Fibroblast of gingiva (primary cell): ENCODE measurements around the gene GATAD2A.

Source experiments
- DNase-seq: peaks from one replicate; pipeline ENCODE4 v3.0.0-alpha.2; 2011; ENCODE audit warnings: low read depth

The GATAD2A gene

GRCh38 chr19:19513682-19514081 is 108.2 kb downstream of the GATAD2A start:
- no peak for DNase-seq

- peak; percentile 28 for DNase-seq
Measured at GRCh38 chr19:19514215-19514657, 108.8 kb downstream of the GATAD2A start.

- no peak for DNase-seq
Measured at GRCh38 chr19:19514881-19515641, 109.6 kb downstream of the GATAD2A start, which contains the start of gene TSSK6. Gene TSSK6, minus strand, starts transcription at chr19:19515548. Its CDS starts 121 bp downstream, at chr19:19515427.

GRCh38 chr19:19515642-19516519 is 110.4 kb downstream of the GATAD2A start, which contains the start of gene NDUFA13:
Gene NDUFA13, plus strand, starts transcription at chr19:19516225. Its CDS starts 14 bp downstream, at chr19:19516239.
- DNase-seq = peak; percentile 90

- DNase-seq = no peak
Measured at GRCh38 chr19:19517235-19517619, 111.8 kb downstream of the GATAD2A start.

GRCh38 chr19:19520989-19521388 is 115.5 kb downstream of the GATAD2A start:
- DNase-seq = no peak

GRCh38 chr19:19523177-19523576 is 117.7 kb downstream of the GATAD2A start:
- DNase-seq = no peak

GRCh38 chr19:19524053-19524452 is 118.6 kb downstream of the GATAD2A start:
- no peak for DNase-seq

- no peak for DNase-seq
Measured at GRCh38 chr19:19525611-19526380, 120.3 kb downstream of the GATAD2A start.

- DNase-seq = no peak
Measured at GRCh38 chr19:19526581-19527370, 121.3 kb downstream of the GATAD2A start.

GRCh38 chr19:19527371-19527656 is 121.8 kb downstream of the GATAD2A start:
- DNase-seq = no peak

GRCh38 chr19:19527674-19528625 is 122.5 kb downstream of the GATAD2A start:
- no peak for DNase-seq

- peak; percentile 33 for DNase-seq
Measured at GRCh38 chr19:19528721-19529490, 123.4 kb downstream of the GATAD2A start, which contains the start of gene YJEFN3. Gene YJEFN3, plus strand, starts transcription at chr19:19528911. Its CDS starts 22 bp downstream, at chr19:19528933.

- DNase-seq = no peak
Measured at GRCh38 chr19:19529783-19530422, 124.4 kb downstream of the GATAD2A start.

GRCh38 chr19:19530423-19530804 is 124.9 kb downstream of the GATAD2A start:
- no peak for DNase-seq

- no peak for DNase-seq
Measured at GRCh38 chr19:19530889-19531288, 125.4 kb downstream of the GATAD2A start.

- DNase-seq = peak; percentile 45
Measured at GRCh38 chr19:19531951-19532805, 126.7 kb downstream of the GATAD2A start.
